G401.6 (cell line): ENCODE measurements around the gene FBLN2.

Experiments
- FAIRE-seq: peaks from 2 replicates; lab custom pipeline; 2012; peaks lifted over from hg19 to GRCh38; lab: Jason Lieb, UNC

FBLN2 gene

DNA sequence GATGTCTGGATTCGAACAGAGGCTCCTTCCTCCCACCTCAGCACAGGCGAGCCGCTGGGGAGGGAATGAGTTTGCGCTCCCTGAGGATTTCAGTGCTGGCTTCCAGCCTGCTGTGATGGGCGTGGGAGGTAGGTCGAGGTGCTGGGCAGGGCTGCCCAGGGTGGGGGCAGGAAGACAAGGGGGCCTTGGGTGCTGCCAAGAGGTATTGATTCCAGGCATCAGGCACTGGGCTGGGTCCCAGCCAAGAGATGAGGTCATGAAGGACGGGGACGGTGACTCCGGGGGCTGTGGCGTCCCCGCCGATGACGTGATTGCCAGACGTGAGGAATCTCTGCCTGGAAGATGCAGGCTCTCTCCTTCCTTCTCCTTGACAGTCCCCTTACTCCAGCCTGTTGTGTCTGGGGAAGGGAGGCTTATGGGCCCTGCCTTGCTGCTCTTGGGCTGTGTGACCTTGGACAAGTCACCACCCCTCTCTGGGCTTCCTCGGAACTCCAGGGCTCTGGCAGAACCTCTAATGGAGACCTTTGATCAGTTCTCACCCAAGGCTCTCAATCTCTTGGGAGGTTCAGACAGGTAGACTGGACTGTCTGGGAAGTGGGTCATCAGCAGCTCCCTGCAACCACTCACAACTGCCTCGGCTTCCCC, 116.8 kb downstream of the FBLN2 start:
- FAIRE-seq = no peak

DNA sequence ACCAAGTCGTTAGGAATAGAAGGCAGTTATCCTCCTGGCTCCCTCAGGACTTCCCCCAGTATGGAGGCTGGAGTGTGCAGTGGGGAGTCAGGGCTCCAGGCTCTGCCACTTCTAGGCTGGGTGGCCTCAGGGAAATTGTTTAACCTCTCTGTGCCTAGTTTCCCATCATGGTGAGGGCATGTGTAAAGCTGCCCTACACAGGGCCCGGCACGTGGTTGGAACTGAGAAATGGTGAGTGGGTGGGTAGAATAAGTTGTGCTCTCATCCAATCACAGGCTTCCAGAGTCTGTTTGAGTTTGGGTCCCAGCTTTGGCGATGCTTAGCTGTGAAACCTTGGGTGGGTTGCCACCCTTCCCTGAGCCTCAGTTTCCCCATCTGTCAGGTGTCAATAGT, 117.3 kb downstream of the FBLN2 start:
- no peak for FAIRE-seq

DNA sequence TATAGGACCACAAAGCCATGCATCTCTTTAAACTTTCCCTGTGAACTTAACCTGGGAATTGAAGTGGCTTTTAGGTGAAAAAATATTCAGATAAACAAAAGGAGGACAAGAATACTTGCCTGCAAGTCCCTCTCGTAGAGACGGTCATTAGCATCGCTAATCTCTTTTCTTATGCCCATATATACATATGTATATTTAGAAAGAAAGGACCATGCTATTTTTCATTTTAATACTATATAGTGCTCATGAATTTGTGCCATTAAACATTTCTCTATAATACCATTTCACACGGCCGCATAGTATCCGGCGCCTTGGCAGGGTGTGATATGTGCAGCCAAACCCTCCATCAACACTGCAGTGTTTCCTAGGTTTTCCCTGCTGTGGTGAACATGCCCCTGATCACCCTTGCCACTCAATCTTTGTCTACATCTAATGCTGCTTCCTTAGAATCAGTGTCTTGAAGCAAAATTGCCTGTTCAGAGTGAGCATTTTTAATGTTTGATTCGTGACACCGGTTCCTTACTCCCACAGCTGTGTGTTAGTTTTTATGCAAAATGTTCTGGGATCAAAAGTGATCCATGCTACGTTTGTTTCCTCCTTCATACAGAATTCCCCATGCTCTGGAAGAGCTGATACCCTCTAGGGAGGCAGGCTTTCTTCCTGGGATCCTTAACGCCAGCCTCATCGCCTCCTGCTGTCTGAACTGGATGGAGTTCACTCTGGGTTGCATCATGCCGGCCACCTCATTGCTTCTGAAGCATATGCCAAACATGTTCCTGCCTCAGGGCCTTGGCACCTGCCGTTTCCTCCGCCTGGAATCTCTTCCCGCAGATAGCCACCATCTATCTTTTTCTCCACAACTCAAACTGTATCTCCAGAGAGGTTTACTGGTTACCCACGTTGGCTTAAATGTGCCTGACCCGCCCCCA, 118.1 kb downstream of the FBLN2 start:
- no peak for FAIRE-seq

DNA sequence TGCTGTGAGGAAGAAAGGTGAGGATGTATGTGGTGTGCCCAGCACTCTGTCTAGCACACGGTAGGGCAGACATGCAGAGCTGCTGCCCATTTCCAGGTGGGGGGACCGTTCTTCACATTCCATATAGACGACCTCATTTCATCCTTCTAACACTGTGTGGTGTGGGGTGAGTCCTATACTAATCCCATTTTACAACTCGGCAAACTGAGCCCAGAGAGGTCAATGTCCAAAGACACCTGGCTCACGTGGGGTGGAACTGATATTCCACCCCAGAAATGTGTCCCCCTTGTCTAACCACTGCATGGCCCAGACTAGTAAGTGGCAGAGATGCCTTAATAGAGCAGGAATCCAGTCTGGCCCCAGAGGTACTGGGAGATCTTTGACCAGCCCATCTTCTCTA, 119.2 kb downstream of the FBLN2 start:
- no peak for FAIRE-seq

DNA sequence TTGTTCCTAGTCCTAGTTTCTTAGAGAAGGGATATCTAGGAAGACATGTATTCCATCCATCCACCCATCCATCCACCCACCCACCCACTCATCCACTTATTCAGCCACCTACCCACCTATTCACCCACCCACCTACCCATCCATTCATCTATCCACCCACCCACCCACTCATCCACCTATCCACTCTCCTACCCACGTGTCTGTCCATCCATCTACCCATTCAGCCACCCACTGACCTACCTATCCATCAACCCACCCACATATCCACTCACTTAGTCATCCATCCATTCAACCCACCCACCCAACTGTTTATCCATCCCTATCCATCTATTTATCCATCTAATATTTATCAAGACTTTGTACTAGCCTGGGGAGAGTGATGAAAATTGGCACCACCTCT, 120.5 kb downstream of the FBLN2 start:
- FAIRE-seq = no peak

DNA sequence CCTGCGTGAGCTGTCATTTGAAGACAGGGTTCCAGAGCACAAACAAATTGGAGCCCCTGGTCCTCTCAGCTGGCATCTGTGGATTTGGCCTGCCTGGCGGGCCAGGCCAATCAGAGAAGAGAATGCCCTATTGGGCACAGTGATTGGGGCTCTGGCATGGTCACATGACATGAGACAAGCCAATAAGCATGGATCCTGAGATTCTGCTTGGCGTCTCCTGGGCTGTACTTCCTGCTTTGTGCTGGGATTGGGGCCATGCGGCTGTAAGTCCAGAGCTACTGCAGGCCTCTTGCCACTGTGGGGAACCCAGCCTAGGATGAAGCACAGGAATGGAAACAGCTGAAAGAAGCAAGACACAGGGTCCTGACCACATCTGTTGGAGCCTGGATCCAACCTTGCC, 121.4 kb downstream of the FBLN2 start:
- FAIRE-seq = no peak

DNA sequence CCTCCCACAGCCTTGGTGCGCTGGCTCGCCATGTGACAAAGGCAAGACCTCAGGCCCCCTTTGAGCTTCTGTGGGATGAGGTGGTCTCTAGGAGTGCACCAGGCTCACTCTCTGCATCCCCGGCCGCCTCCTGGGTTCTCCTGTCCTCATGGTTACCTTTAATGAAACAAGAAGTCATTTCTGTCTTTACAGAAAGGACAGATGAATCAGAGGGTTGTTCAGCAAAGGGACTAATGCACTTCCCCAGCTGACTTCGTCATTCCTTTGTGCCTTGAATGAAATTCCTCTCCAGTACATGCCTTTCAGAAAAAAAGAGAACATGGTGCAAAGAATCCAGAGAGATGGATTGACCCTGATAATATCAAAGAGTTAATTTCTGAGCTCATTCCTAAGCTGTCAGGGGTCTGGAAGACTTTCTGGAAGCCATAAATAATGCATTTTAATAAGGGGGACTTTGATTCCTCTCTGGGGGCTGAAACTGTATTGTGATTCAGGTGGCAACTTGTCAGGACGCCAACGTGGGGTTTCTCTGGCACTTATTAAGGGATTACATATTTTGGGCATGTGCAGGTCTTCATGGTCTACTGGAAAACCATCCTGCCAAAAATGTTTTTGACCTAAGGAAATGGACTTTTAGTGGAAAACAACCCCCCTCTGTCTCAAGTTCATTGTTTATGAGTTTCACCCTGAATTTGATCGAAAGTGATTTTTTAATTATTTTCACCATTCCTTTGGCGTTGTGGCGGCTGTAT, 122.7 kb downstream of the FBLN2 start:
- no peak for FAIRE-seq

DNA sequence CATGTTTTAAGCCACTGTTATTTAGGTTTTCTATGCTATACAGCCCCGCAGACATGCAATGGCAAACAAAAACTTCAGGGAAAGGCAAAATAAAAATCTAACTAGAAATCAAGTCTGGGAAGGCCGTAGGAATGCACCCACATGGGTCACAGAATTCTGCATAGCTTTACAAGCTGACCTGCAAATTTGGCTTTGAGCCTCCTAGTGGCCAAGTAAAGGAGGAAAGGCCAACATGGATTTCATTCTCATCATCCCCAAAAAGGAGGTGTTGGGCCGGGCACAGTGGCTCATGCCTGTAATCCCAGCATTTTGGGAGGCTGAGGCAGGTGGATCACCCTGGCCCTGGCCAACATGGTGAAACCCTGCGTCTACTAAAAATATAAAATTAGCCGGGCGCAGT, 124.3 kb downstream of the FBLN2 start:
- FAIRE-seq = no peak

DNA sequence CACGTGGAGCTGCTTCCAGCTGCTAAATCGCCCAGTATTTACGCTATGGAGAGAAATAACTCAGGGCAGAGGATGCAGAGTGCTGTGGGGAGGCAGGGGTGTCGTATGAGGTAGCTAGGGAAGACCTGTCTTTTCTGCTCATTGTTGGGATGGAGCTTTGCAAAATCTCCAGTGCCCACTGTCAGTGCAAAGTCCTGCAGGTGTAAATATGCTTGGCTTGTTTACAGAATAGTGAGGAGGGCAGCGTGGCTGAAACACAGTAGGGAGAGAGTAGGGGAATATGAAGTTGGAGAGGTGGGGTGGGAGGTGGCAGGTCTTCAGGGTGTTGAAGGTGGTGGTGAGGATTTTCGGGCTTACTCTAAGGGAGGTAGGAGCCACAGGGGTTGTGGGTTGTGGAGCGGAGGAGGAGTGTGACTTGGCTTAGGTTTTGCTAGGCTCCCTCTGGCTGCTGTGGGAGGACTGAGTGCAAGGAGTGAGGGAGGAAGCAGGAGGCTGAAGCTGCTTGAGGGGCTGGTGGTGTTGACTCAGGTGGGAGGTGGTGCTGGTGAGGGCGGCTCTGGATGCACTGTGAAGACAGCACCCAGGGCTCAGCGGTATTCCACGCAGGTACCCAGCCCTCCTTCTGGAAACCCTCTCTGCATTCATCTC, 125.7 kb downstream of the FBLN2 start:
- no peak for FAIRE-seq

DNA sequence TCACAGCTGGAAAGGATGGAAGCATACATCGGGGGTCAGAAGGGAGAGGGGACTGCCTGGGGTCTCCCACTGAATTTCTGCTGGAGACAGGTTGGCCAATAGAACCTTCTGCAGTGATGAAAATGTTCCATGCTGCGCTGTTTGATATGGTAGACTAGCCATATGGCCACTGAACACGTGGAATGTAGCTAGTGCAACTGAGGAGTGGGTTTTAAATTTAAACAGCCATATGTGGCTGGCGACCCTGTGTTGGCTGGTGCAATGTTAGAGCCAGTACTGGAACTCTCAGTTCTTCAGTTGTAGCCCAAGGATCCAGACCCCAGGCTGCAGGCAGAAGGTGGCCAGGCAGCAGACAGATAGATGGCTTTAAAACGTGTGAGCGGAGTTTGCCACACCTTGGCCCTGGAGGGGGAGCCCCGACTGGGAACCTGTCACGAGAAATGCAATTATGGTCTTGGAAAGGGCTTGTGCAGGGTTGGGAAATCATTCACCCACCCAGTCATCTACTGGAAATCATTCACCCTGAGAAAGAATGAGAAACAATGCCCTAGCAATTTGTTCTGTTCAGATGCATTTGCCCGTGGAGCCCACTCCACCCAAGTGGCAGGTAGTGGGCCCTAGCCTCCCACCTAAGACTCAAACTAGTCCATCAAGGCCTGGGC, 127.6 kb downstream of the FBLN2 start:
- FAIRE-seq = no peak

DNA sequence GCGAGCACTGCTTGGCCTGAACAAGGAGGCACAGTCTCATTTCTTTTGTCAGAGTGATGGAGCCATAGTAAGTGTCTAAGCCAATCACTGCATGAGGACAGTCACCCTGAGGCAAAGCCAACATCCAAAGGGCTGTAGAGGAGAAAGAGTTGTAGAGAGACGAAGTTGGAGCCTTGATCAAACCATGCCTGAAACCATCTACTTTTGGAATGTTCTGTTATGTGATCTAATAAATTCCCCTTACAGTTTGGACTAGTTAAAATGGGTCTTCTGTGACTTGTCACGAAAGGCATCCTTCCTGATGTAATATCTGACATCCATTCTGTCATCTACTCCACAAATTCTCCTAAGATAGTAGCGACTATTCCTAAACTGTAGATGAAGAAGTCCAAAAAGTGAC, 128.3 kb downstream of the FBLN2 start:
- no peak for FAIRE-seq

DNA sequence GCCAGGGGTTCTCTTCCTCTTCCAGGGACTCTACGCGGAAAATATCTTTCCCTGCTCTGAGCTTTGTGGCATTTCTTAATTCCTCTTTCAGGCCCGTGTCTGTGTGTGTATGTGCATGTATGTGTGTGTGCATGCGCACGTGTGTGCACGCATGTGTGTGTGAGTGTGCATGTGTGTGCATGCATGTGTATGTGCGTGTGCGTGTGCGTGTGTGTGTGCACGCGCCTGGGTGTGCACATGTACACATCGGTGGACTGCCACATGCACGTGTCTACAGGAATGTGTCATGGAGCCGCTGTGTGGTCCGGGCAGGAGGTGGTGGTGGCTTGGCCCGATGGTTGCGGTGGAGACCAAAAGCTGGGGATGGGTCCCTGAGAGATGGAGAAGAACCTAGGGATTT, 133.0 kb downstream of the FBLN2 start:
- FAIRE-seq = no peak

DNA sequence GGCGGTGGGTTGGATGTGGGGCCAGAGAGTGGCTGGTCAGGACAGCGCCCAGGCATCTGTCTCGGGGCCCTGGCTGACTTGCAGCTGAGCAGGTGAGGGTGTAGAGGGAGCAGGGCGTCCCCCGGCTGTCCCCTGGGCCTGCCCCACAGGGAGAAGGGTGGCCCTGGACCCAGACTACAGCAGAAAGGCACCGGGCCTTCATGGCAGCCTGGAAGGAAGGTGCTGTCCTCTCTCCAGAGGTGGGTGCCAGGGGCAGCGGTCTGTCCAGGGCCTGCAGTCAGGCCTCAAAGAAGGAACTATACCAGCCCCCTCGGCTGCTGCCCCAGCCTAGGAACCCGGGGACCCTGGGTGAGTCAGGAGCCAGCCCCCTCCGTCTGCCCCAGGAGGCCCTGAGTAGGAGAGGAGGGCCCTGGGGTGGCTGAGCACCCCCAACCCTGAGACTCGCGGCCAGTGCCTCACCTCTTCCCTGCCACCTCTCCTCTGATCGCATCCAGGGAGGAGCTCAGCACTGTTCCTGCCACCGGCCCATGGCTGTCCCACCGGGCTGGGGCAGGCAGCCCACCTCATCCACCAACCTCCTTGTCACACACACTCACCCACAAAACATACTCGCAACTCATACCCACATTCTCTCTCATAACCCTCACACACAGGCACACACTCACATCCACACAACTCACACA, 133.5 kb downstream of the FBLN2 start:
- no peak for FAIRE-seq

DNA sequence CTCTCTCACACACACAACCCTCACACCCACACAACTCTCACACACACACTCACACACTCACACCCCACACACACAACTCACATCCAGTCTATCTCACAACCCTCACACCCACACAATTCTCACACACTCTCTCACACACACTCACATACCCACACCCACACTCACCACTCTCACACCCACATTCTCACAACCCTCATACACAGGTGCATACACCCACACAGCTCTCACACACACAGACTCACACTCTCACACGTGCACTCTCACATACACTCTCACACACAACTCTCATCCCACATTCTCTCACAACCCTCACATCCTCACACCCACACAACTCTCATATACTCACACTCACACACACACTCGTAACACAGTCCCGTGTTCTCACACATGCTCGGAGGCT, 134.4 kb downstream of the FBLN2 start:
- no peak for FAIRE-seq

DNA sequence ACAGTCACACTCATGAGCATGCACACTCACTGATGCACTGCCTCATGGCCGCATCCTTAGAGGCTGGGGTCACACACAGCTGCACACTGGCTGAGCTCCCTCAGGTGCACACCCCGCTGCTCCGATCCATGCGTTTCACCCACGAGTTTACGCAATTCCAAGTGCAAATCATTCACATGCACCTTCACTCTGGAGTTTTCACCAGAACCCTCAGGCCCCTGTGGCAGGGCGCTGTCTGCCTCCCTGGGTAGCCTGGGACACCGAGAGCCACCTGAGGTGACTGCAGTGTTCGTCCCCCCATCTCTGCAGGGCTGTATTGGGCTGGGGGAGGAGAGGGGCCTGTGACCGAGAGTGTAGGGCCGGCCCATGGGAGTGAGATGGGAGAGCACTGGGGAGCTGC, 134.8 kb downstream of the FBLN2 start:
- FAIRE-seq = no peak

DNA sequence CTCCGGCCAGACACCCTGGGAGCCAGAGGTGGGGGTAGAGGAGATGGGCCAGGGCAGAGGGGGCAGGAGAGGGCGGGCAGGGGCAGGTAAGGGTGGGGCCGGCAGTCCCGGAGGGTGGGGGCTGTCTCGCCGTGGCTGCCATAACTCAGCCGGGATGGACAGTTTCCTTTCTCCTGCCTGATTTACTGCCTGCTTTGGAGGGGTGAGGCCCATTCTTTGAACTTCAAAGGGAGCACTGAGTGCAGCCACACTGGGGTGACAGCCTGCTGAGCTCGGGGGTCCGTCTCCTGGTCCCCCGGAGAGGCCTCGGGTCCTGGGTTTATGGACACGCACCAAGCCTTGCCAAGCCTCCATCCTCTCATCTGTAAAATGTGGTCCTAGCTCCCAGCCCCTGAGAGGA, 135.4 kb downstream of the FBLN2 start:
- no peak for FAIRE-seq

DNA sequence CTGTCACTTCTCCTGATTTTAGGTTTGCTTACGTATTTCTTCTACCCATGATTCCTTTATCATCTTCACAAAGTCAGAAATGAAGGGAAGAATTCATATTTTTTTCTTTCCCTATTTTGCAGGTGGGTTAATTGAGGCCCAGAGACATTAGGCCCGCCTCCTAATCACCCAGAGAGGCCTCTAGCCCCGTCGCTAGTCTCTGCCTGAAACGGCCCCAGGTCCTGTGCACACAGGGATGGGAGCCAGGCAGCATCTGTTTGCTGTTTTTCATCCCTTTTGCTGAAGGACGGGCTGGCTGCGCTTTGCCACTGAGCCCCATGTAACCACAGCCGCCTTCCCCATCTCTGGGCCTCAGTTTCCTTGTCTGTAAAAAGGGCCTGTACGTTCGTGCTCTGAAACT, 135.9 kb downstream of the FBLN2 start:
- FAIRE-seq = no peak

DNA sequence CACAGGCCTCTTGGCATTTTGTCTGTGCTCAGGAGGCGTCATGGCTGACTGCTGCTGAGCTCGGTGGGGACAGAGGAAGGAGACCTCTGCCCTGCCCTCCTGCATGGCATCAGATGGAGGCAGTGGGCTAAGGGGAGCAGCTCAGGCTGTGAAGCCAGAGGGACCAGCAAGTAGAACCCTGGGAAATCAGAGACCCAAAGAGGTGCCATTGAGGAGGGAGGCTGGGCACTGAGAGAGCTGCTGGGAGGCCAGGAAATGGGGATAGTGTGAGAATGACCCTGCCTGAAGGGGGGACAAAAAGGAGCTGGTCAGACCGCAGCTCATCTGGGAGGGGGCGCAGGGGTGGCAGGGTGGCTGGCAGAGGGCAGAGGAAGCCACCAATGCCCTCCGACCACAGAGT, 136.8 kb downstream of the FBLN2 start:
- FAIRE-seq = no peak

DNA sequence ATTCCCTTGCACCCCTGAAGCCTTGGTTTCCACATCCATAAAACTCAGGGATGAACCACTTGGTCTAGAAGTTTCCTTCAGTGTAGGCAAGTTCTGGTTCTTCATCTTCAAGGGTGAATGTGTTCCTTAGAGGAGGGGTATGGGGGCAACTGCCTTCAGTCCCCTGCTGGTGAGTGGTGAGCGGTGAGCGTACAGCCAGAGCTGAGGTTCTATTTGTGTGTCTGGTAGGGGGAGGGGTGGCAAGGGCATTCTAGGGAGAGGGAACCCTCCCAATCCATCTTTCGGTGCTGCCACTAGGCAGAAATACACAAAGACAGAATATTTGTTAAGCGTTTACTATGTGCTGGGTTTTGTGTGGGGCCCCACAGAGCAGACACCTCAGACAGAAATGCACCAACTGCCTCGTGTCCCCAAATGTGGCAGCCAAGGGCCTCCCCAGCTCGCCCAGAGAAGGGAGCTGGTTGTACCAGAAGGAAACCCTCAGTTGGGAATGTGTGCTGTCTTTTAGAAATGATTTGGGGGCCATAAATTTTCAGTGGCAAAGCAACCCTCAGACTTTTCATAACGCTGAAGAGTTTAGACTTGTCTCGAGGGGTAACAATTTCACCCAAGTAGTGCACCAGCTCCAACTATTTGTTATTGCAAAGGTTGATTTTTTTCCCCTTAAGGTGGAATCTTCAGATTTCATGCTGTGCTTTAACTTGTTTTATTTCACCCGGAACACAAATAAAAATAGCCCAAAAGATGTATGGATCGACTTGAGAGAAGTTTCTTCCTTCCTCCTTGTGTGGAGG, 137.6 kb downstream of the FBLN2 start:
- no peak for FAIRE-seq

DNA sequence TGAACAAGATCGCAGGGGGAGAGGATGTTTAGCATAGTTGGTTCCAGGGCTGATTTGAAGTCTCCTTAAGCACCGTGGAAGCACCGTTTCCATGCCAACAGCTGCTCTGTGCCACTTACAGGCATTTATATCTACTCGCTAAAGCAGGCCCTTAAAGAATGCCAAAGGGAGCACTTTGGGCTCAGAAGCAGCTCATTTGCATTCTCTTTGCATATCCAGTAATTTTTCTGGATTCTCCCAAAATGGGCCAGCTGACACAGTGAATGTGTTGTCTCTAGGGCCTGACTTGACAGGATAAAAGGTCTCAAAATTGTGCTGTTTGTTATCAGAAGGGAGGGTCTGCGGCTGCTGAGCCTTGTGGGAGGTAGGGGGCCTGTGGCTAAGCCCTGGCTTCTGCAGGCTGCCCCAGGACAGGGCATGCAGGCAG, 138.6 kb downstream of the FBLN2 start:
- no peak for FAIRE-seq
